Subcutaneous abdominal adipose tissue (tissue), 5 donors: ENCODE data around the gene HAX1.
"Not testable (repeated sequence)": the region's sequence is repeated elsewhere in the genome, so short reads cannot be mapped to it uniquely, and the experiment has no call there.

Source experiments
- H3K27ac ChIP-seq: one replicate; pipeline ENCODE4 v1.7.0; 2013; ENCODE audit warnings: low read depth, mild to moderate bottlenecking, inconsistent platforms, low read length, moderate library complexity
- H3K27me3 ChIP-seq, 5 donors: one replicate each; pipeline ENCODE4 v1.7.0; 2013; ENCODE audit warnings: low read length in 5 of 5, inconsistent platforms in 1 of 5; ENCODE audit not compliant: control insufficient read depth in 5 of 5, insufficient read depth in 4 of 5
- H3K36me3 ChIP-seq, 5 donors: one replicate each; pipeline ENCODE4 v1.7.0; 2013; ENCODE audit warnings: low read length in 5 of 5; ENCODE audit not compliant: control insufficient read depth in 5 of 5, insufficient read depth in 5 of 5
- H3K4me1 ChIP-seq, 5 donors: one replicate each; pipeline ENCODE4 v1.7.0; 2013; ENCODE audit warnings: low read length in 5 of 5, mild to moderate bottlenecking in 3 of 5, moderate library complexity in 1 of 5; ENCODE audit not compliant: control insufficient read depth in 5 of 5, insufficient read depth in 5 of 5
- H3K4me3 ChIP-seq, 5 donors: one replicate each; pipeline ENCODE4 v1.7.0; 2013; ENCODE audit warnings: low read length in 5 of 5, low read depth in 1 of 5
- H3K9ac ChIP-seq, 5 donors: one replicate each; pipeline ENCODE4 v1.7.0; 2013; ENCODE audit warnings: low read length in 5 of 5, mild to moderate bottlenecking in 4 of 5, moderate library complexity in 3 of 5
- H3K9me3 ChIP-seq, 5 donors: one replicate each; pipeline ENCODE4 v1.7.0; 2013; ENCODE audit warnings: low read length in 5 of 5; ENCODE audit not compliant: control insufficient read depth in 5 of 5
- donor health status: healthy.
- donor health status: healthy.
- donor health status: healthy.
- donor health status: healthy.
- donor health status: healthy.

HAX1 gene

GRCh38 chr1:154272217-154272998, at the start of gene HAX1:
HAX1 (plus strand) TSS chr1:154272629; CDS start chr1:154272724, 95 bp downstream.
- Histone ChIP-seq H3K9me3 (no peaks in the 10 kb centered on the region), H3K4me3 (peak within 1 kb of the TSS; percentile 87 to 96 (median 93)), H3K9ac (peak within 1 kb of the TSS; percentile 86 to 93 (median 91)), H3K27me3 (no peaks in the 10 kb centered on the region), H3K36me3 (peaks cover 13 to 53% (median 41%) of the 10 kb centered on the region in 5 donors), H3K4me1 (peaks cover 5 to 22% (median 18%) of the 10 kb centered on the region in 5 donors), H3K27ac (peak within 1 kb of the TSS; percentile 87)

- peak overlapping the region in 1 of 5 donors; percentile 51 for H3K9ac ChIP-seq
- no peak overlapping the region for H3K4me3 ChIP-seq
- H3K4me1 ChIP-seq = peaks cover 2 to 53% (median 45%) of the 10 kb centered on the region in 5 donors
- H3K9me3 ChIP-seq = no peaks in the 10 kb centered on the region
- H3K27ac ChIP-seq = peak overlapping the region; percentile 38
- H3K27me3 ChIP-seq = no peaks in the 10 kb centered on the region
- H3K36me3 ChIP-seq = peaks cover 11 to 38% (median 18%) of the 10 kb centered on the region in 5 donors
These were observed 49.5 kb upstream of the HAX1 start for GRCh38 chr1:154222918-154223317.

- Histone ChIP-seq H3K27ac (peak overlapping the region; percentile 38), H3K9ac (peak overlapping the region in 2 of 5 donors; percentile 29 to 51), H3K4me1 (peaks cover 0 to 46% (median 38%) of the 10 kb centered on the region in 5 donors), H3K4me3 (no peak overlapping the region), H3K27me3 (no peaks in the 10 kb centered on the region), H3K36me3 (peaks cover 8 to 37% (median 20%) of the 10 kb centered on the region in 5 donors), H3K9me3 (no peaks in the 10 kb centered on the region)
These were observed 48.8 kb upstream of the HAX1 start for GRCh38 chr1:154223621-154224020.

GRCh38 chr1:154225370-154225769, 47.1 kb upstream of the HAX1 start:
- no peak overlapping the region for H3K9ac ChIP-seq
- peaks cover 0 to 30% (median 23%) of the 10 kb centered on the region in 5 donors for H3K4me1 ChIP-seq
- no peaks in the 10 kb centered on the region for H3K27me3 ChIP-seq
- no peaks in the 10 kb centered on the region for H3K9me3 ChIP-seq
- no peak overlapping the region for H3K4me3 ChIP-seq
- peaks cover 16 to 52% (median 36%) of the 10 kb centered on the region in 5 donors for H3K36me3 ChIP-seq
- no peak overlapping the region for H3K27ac ChIP-seq

- H3K27me3 ChIP-seq, H3K9me3 ChIP-seq, H3K4me3 ChIP-seq, H3K9ac ChIP-seq, H3K4me1 ChIP-seq, H3K27ac ChIP-seq: not testable (repeated sequence)
- H3K36me3 ChIP-seq = peaks cover 32 to 93% (median 82%) of the 10 kb centered on the region in 5 donors
These were observed 41.3 kb upstream of the HAX1 start for GRCh38 chr1:154231112-154231511.

- not testable (repeated sequence) for H3K27me3 ChIP-seq, H3K9ac ChIP-seq, H3K4me3 ChIP-seq, H3K9me3 ChIP-seq, H3K4me1 ChIP-seq, H3K27ac ChIP-seq
- H3K36me3 ChIP-seq = peaks cover 46 to 94% (median 87%) of the 10 kb centered on the region in 5 donors
These were observed 39.3 kb upstream of the HAX1 start for GRCh38 chr1:154233127-154233526.

- Histone ChIP-seq H3K9ac (peak overlapping the region in 1 of 5 donors; percentile 21), H3K36me3 (peaks cover 54 to 84% (median 81%) of the 10 kb centered on the region in 5 donors), H3K4me3 (no peak overlapping the region)
These were observed 35.6 kb upstream of the HAX1 start for GRCh38 chr1:154236855-154237254.

GRCh38 chr1:154237435-154237834, 35.0 kb upstream of the HAX1 start:
- no peaks in the 10 kb centered on the region for H3K9me3 ChIP-seq
- H3K4me1 ChIP-seq = peaks cover 0 to 10% (median 3%) of the 10 kb centered on the region in 5 donors
- H3K36me3 ChIP-seq = peaks cover 60 to 86% (median 82%) of the 10 kb centered on the region in 5 donors

More at GRCh38 chr1:154236855-154237254, 35.6 kb upstream of the HAX1 start:
- no peaks in the 10 kb centered on the region for H3K27me3 ChIP-seq
- peaks cover 0 to 10% (median 3%) of the 10 kb centered on the region in 5 donors for H3K4me1 ChIP-seq
- no peak overlapping the region for H3K27ac ChIP-seq
- H3K9me3 ChIP-seq = no peaks in the 10 kb centered on the region

GRCh38 chr1:154237880-154238506, 34.4 kb upstream of the HAX1 start:
- no peak overlapping the region for H3K4me3 ChIP-seq
- peak overlapping the region; percentile 11 for H3K27ac ChIP-seq
- H3K36me3 ChIP-seq = peaks cover 66 to 86% (median 79%) of the 10 kb centered on the region in 5 donors
- no peaks in the 10 kb centered on the region for H3K27me3 ChIP-seq
- peaks cover 0 to 10% (median 3%) of the 10 kb centered on the region in 5 donors for H3K4me1 ChIP-seq
- no peak overlapping the region for H3K9ac ChIP-seq
- no peaks in the 10 kb centered on the region for H3K9me3 ChIP-seq

More at GRCh38 chr1:154237435-154237834, 35.0 kb upstream of the HAX1 start:
- H3K9ac ChIP-seq = peak overlapping the region in 1 of 5 donors; percentile 21
- H3K27ac ChIP-seq = peak overlapping the region; percentile 11
- no peaks in the 10 kb centered on the region for H3K27me3 ChIP-seq
- no peak overlapping the region for H3K4me3 ChIP-seq

- Histone ChIP-seq H3K36me3 (peaks cover 75 to 90% (median 86%) of the 10 kb centered on the region in 5 donors), H3K4me3 (no peak overlapping the region), H3K27ac (no peak overlapping the region), H3K27me3 (no peaks in the 10 kb centered on the region), H3K9ac (no peak overlapping the region), H3K9me3 (no peaks in the 10 kb centered on the region), H3K4me1 (peaks cover 0 to 10% (median 3%) of the 10 kb centered on the region in 5 donors)
These were observed 32.9 kb upstream of the HAX1 start for GRCh38 chr1:154239491-154239890.
